ENCODE measurements around the gene CCDC60.

The CCDC60 gene

DNA sequence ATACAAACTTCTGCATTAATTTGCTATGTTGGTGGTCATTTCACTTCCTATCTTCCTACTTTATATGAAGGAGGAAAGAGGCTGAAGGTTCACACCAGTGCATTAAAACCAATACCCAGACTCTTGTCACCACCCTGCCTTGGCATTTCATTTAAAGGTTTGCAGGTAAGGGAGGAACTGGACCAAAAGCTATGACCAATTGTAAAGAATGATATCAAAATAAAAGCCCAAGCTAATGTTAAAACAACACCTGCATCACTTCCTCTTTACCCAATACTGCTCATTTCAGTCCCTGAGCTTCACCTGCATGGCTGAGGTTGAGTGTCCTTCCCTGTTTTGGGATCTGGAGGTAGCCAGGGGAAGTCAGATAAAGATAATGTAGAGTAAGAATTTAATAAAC, 211.8 kb downstream of the CCDC60 start:
- DNase-seq: no peak

- DNase-seq: no peak
Observed at GRCh38 chr12:119547001-119547400, 212.5 kb downstream of the CCDC60 start.

DNA sequence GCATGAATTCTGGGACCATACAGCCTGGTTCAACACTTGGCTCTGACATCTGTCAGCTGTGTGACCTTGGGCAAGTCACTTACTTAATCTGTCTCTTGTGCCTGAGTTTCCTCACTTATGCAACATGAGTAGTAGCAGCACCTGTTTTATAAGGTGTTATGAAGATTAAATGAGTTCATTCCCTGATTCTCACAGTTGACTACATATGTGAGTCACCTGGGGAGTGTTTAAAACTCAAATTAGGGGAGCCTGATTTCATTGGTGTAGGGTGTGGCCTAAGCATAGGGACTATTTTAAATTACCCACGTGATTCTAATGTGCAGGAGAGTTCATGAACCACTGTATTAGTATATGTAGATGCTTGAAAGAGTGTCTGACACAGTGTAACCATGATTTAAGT, 222.3 kb downstream of the CCDC60 start:
- DNase-seq: no peak

DNA sequence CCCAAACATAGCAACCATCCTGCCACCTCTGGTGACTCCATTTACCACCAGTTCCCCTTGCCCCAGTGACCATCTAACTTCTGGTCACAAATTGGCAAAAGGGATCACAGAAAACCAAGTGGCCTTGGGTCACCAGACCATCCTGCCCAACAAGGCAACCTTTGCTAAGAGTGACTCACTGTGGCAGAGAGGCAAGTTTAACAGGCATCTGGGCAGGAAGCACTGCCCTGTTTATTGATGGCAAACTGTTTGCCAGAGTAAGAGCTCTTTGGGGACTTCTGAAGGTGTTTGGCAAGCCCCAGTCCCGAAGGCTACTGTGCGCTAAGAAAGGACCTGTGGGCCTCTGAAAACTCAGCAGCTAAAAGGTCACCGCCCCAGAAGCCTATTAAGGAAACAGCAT, 230.9 kb downstream of the CCDC60 start:
- DNase-seq: no peak

GRCh38 chr12:119570771-119571170, 236.2 kb downstream of the CCDC60 start:
- DNase-seq: no peak

GRCh38 chr12:119573086-119573485, 238.6 kb downstream of the CCDC60 start:
- no peak for DNase-seq

DNA sequence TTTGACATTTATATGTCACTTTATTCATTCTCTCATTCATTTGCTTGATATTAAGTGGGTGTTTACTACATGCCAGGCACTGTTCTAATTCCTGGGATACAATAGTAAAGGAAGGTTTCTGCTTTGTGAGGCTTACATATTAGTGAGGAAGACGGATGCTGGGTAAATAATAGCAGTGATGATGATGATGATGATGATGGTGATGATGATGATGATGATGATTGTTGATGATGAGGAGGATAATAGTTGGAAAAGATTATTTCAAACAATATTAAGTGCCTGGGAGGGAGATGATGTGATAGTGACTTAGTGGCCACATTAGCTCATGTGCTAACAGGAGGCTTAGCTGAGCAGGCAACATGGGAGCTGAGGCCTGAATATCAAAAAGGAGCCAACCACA, 239.7 kb downstream of the CCDC60 start:
- DNase-seq: no peak

DNA sequence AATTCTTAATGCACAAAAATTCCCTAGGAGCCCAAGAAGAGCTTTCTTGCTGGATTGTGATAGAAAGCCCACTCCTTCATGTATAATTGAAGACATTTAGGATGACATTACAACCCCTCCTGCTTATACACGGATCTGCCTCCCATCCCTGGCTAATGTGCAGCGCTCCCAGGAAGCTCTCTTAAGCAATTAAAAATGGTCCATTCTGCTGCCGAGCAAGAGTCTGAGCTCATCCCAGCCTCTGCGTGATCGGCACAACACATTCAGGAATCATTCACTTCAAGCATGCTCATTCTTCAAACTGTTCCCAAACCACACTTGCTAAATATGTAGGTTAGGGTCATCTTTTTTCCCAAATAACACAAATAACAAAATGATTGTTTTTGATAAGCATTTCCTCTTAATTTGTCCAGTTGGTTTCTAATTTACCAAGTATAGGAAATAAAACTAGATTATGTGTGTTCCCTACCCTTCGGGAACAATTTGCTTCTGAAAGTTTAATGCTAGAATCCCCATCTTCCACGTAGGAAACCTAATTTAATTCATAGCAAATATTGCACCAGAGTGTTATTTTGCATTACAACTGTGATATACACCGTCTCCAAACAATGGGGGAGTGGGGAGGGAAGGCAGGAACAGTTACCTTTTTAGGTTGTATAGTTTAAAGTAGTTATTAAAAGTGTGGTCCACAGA, 241.7 kb downstream of the CCDC60 start:
- DNase-seq: no peak

- no peak for DNase-seq
Observed at GRCh38 chr12:119576915-119577314, 242.4 kb downstream of the CCDC60 start.

- DNase-seq: no peak
Observed at GRCh38 chr12:119578112-119578511, 243.6 kb downstream of the CCDC60 start.

GRCh38 chr12:119589097-119589496, 254.6 kb downstream of the CCDC60 start:
- DNase-seq: no peak

DNA sequence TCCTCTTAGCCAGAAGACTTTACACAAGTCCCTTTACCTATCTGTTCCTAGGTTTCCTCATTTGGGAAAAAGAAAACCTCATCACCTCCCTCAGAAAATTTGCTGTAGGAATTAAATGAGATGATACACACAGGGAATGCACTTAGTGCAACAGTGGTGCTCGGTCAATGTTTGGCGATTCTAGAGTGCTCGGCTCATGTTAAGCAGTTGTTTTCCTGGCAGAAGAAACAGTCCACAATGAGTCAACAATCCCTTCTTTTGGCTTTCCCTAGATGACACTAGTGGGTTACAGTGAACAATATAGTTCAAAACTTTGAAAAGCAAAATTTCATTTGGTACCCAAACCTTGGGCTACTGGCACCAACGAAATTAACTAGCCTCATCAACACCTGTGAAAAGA, 255.1 kb downstream of the CCDC60 start:
- DNase-seq: no peak

Measured in DMS53 (cell line).